Bronchial epithelial cell (primary cell): Measurements from ENCODE around the gene PLEKHA7. TPM values are rescaled to one million over a fixed set of nuclear protein-coding genes. Genes with fewer than 3 reads are reported as not detected.

ENCODE experiments used
- DNase-seq: peaks from one replicate; pipeline ENCODE4 v3.0.0-alpha.2; 2010; ENCODE audit warnings: low read depth
- FAIRE-seq: peaks from 2 replicates; lab custom pipeline; 2011; peaks lifted over from hg19 to GRCh38; lab: Jason Lieb, UNC
- H3K27me3 ChIP-seq: 2 replicates; pipeline ENCODE4 v1.5.1; 2011; ENCODE audit warnings: low read length; ENCODE audit not compliant: control insufficient read depth, insufficient read depth
- H3K36me3 ChIP-seq: 2 replicates; pipeline ENCODE4 v1.5.1; 2011; ENCODE audit warnings: low read length; ENCODE audit not compliant: control insufficient read depth, insufficient read depth
- H3K4me3 ChIP-seq: 2 replicates; pipeline ENCODE4 v1.5.1; 2011; ENCODE audit warnings: mild to moderate bottlenecking, low read depth, low read length, control low read depth
- CTCF ChIP-seq: IDR thresholded peaks from 2 replicates; pipeline ENCODE4 v1.5.1; 2011; ENCODE audit warnings: mild to moderate bottlenecking, moderate library complexity, low read length, control low read depth, inconsistent platforms; ENCODE audit not compliant: insufficient read depth, severe bottlenecking
- total RNA-seq: library from RNA; depleted of rRNA; stranded (reverse); fragments of >200 nt; gene quantifications from 2 replicates; pipeline ENCODE4 v1.2.1, GENCODE V29; 2014

The PLEKHA7 gene
- total RNA-seq, 1 donor from 2014 or later: 2.4 TPM

DNA sequence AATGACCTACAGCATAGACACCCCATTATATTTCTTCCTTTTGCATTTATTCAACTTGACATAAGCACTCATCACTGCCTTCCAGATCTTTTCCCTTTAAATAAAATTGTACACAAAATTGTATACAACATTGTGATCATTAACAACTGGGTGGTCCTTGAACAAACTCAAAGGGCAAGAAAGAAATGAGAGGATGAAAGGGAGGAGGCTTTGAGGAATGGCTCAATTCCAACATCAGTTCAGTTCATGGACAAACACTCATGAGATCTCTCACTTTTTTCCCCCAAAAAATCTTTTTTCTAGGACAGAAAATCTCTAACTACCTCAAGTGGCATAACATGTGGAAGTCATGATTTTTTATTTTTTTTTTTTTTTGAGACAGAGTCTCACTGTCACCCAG lies 113.7 kb downstream of the PLEKHA7 start:
- FAIRE-seq (no peak), DNase-seq (no peak)

GRCh38 chr11:16899708-16900303 lies 114.4 kb downstream of the PLEKHA7 start:
- Histone ChIP-seq H3K36me3 (no peaks in the 10 kb centered on the region), H3K4me3 (no peak overlapping the region), H3K27me3 (no peaks in the 10 kb centered on the region)
- FAIRE-seq: no peak
- no peak for DNase-seq
- TF ChIP-seq CTCF: no peak

More for the DNA sequence above, 113.7 kb downstream of the PLEKHA7 start:
- Histone ChIP-seq H3K27me3 (no peaks in the 10 kb centered on the region), H3K36me3 (no peaks in the 10 kb centered on the region), H3K4me3 (no peak overlapping the region)
- TF ChIP-seq CTCF: no peak

DNA sequence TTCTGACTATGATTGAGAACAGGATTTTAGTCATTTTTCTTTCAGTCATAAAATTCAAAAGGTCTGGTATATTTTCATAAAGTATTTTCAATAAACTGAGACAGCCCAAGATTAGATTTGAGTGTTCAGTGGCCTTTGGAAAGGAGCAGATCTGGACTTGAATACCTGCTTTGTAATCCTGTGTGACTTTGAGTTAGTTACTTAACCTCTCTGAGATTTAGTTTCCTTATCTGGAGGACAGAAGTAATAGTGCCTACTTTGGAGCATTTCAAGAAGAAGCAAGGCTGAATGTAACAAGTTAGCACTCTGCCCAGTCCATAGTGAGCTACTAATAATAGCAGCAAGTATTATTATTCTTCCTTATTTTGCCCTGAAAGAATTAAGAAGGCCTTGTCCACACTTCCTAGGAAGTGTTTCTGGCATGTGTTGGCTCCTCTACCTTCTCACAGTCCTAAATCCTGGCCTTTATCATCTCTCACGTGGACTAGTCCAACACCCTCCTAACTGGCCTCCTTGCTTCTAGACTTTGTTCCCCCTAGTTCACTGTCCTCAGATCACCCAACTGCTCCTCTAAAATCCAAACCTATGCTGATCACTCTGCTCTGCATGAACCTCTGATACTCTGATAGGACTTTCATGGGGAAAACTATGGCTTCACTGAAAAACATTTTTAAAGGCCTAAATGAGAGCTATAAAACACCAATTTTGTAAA lies 115.8 kb downstream of the PLEKHA7 start:
- DNase-seq (no peak), FAIRE-seq (no peak)
- H3K27me3 ChIP-seq: no peaks in the 10 kb centered on the region
- TF ChIP-seq CTCF: no peak
- no peaks in the 10 kb centered on the region for H3K36me3 ChIP-seq
- no peak overlapping the region for H3K4me3 ChIP-seq

- H3K4me3 ChIP-seq: no peak overlapping the region
- no peaks in the 10 kb centered on the region for H3K27me3 ChIP-seq
- FAIRE-seq: no peak
- no peaks in the 10 kb centered on the region for H3K36me3 ChIP-seq
- no peak for TF ChIP-seq CTCF
- no peak for DNase-seq
These were observed 116.6 kb downstream of the PLEKHA7 start for GRCh38 chr11:16897470-16898061.

DNA sequence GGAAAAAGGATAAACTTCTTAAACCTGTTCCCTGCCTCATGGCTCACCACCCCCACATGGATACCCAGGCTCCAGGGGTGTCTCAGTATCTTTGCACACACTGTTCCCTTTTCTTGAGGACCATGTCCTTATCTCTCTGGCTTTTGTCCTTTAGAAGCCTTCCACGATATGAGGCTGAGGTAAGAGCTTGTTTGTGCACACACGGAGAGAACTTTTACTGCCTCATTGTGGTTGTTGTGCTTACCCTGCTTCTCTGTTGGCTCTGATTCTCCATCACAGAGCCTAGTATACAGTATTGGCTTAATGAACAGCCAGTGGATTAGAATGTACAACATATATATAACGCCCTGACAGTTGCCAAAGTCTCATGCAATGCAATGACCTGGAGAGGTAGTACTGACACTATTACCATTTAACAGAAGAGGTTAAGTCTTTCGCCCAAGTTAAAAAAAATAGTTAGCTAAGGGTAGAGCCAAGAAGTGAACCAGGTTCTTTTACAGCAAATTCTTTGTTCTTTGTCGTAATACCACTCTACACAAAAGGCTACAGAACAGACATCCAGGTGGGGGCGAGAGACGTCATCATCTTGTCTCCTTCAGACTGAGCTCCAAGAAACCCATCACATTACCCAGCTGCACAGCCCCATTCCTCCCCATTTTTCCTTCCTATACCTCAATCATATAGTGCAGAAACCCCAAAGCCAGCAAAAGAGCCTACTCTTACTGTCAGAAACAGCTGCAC lies 117.3 kb downstream of the PLEKHA7 start:
- Histone ChIP-seq H3K36me3 (no peaks in the 10 kb centered on the region), H3K4me3 (no peak overlapping the region), H3K27me3 (no peaks in the 10 kb centered on the region)
- DNase-seq (no peak), FAIRE-seq (no peak)
- TF ChIP-seq CTCF: no peak
